SU-DHL-6 (cell line): ENCODE data around the gene CREBBP.

Source experiments
- H2AFZ ChIP-seq: fragments of 200-600 bp; sonication (generic); 2 replicates; pipeline ENCODE4 v1.6.1; 2014; ENCODE audit warnings: low read depth, mild to moderate bottlenecking, moderate library complexity, mixed read lengths, antibody characterized with exemption, low read length; ENCODE audit not compliant: severe bottlenecking
- H3F3A ChIP-seq: fragments of 200-600 bp; shearing (Covaris generic); 2 replicates; pipeline ENCODE4 v1.6.0; 2016; ENCODE audit warnings: antibody characterized with exemption, mild to moderate bottlenecking; ENCODE audit not compliant: insufficient read depth
- H3K27ac ChIP-seq: fragments of 200-600 bp; sonication (generic); 2 replicates; pipeline ENCODE4 v1.5.1; 2016; ENCODE audit warnings: low read depth, mild to moderate bottlenecking, low read length, moderate library complexity, mixed read lengths
- H3K27me3 ChIP-seq: fragments of 200-600 bp; sonication (generic), shearing (Covaris generic); 2 replicates; pipeline ENCODE4 v1.6.0; 2014; ENCODE audit warnings: mild to moderate bottlenecking, low read length
- H3K36me3 ChIP-seq: fragments of 200-600 bp; sonication (generic); 2 replicates; pipeline ENCODE4 v1.6.1; 2014; ENCODE audit warnings: mild to moderate bottlenecking, low read length, mixed read lengths
- H3K4me2 ChIP-seq: fragments of 300-600, 200-600 bp; shearing (Covaris generic), sonication (generic); 2 replicates; pipeline ENCODE4 v1.6.0; 2014; ENCODE audit warnings: low read length, low read depth, mild to moderate bottlenecking; ENCODE audit not compliant: poor library complexity, severe bottlenecking
- H3K4me3 ChIP-seq: fragments of 200-600 bp; sonication (generic); 2 replicates; pipeline ENCODE4 v1.5.1; 2014; ENCODE audit warnings: antibody characterized with exemption, low read length, mild to moderate bottlenecking, mixed read lengths; ENCODE audit not compliant: insufficient read depth, poor library complexity, severe bottlenecking
- H3K79me2 ChIP-seq: fragments of 200-600 bp; sonication (generic); 2 replicates; pipeline ENCODE4 v1.6.1; 2014; ENCODE audit warnings: mild to moderate bottlenecking, low read length, moderate library complexity; ENCODE audit not compliant: insufficient read depth
- H3K9ac ChIP-seq: fragments of 200-600 bp; sonication (generic); 2 replicates; pipeline ENCODE4 v1.7.0; 2014; ENCODE audit warnings: mild to moderate bottlenecking, low read length
- H3K9me2 ChIP-seq: fragments of 200-600 bp; sonication (generic); replicated peaks from 2 replicates; pipeline ENCODE4 v1.6.1; 2014; ENCODE audit warnings: low read length; ENCODE audit not compliant: insufficient read depth
- H3K9me3 ChIP-seq: fragments of 200-600 bp; sonication (generic); 2 replicates; pipeline ENCODE4 v1.6.1; 2014; ENCODE audit warnings: low read length, mixed read lengths; ENCODE audit not compliant: insufficient read depth
- H4K20me1 ChIP-seq: fragments of 200-600 bp; sonication (generic); 2 replicates; pipeline ENCODE4 v1.6.1; 2014; ENCODE audit warnings: low read depth, mild to moderate bottlenecking, antibody characterized with exemption, low read length, moderate library complexity, mixed read lengths
- CTCF ChIP-seq: fragments of 200-600 bp; sonication (generic); IDR thresholded peaks from one replicate; pipeline ENCODE4 v1.5.1; 2017; ENCODE audit warnings: antibody characterized with exemption, mild to moderate bottlenecking, low read length, moderate library complexity; ENCODE audit not compliant: insufficient read depth, poor library complexity, severe bottlenecking
- EZH2phosphoT487 ChIP-seq: fragments of 200-600 bp; sonication (generic), shearing (Covaris generic); conservative IDR thresholded peaks from 2 replicates; pipeline ENCODE4 v1.6.1; 2018; ENCODE audit warnings: mild to moderate bottlenecking, antibody characterized with exemption, low read length, moderate library complexity, mixed read lengths

Gene CREBBP

GRCh38 chr16:3812469-3813172 is 67.9 kb downstream of the CREBBP start:
- Histone ChIP-seq H3K9me3 (no peaks in the 10 kb centered on the region), H3K27me3 (no peaks in the 10 kb centered on the region), H3K79me2 (peaks cover 94% of the 10 kb centered on the region), H3K9me2 (no peaks in the 10 kb centered on the region), H3K9ac (no peak overlapping the region), H3K4me3 (no peak overlapping the region), H4K20me1 (no peaks in the 10 kb centered on the region), H3K36me3 (no peaks in the 10 kb centered on the region), H3F3A (no peaks in the 10 kb centered on the region), H2AFZ (no peak overlapping the region), H3K4me2 (no peak overlapping the region), H3K27ac (no peak overlapping the region)
- no peak for TF ChIP-seq EZH2phosphoT487
- no peak for TF ChIP-seq CTCF

GRCh38 chr16:3810818-3811217 is 69.7 kb downstream of the CREBBP start:
- H2AFZ ChIP-seq: no peak overlapping the region
- no peak overlapping the region for H3K4me3 ChIP-seq
- H3K27ac ChIP-seq: no peak overlapping the region
- peaks cover 94% of the 10 kb centered on the region for H3K79me2 ChIP-seq
- H3K9me3 ChIP-seq: no peaks in the 10 kb centered on the region
- H4K20me1 ChIP-seq: no peaks in the 10 kb centered on the region
- H3K9me2 ChIP-seq: no peaks in the 10 kb centered on the region
- H3K36me3 ChIP-seq: no peaks in the 10 kb centered on the region
- TF ChIP-seq CTCF (no peak), EZH2phosphoT487 (no peak)
- no peaks in the 10 kb centered on the region for H3F3A ChIP-seq
- no peaks in the 10 kb centered on the region for H3K27me3 ChIP-seq
- no peak overlapping the region for H3K9ac ChIP-seq
- H3K4me2 ChIP-seq: no peak overlapping the region

GRCh38 chr16:3810198-3810664 is 70.3 kb downstream of the CREBBP start:
- Histone ChIP-seq H3K9ac (no peak overlapping the region), H3K4me3 (no peak overlapping the region), H3K27me3 (no peaks in the 10 kb centered on the region), H3K9me2 (no peaks in the 10 kb centered on the region), H3K9me3 (no peaks in the 10 kb centered on the region), H3K27ac (no peak overlapping the region), H3K79me2 (peaks cover 93% of the 10 kb centered on the region), H4K20me1 (no peaks in the 10 kb centered on the region), H3F3A (no peaks in the 10 kb centered on the region), H2AFZ (no peak overlapping the region), H3K4me2 (no peak overlapping the region), H3K36me3 (no peaks in the 10 kb centered on the region)
- TF ChIP-seq EZH2phosphoT487 (no peak), CTCF (no peak)
